Stimulated activated CD8-positive, alpha-beta memory T cell treated with anti-CD3 and anti-CD28 coated beads, Interleukin-12 subunit alpha, Interleukin-12 subunit beta, amount 100 ng/mL, for 1 hour (primary cell): ENCODE data around the gene REXO1.
"Not testable (repeated sequence)": the region's sequence is repeated elsewhere in the genome, so short reads cannot be mapped to it uniquely, and the experiment has no call there.

Experiments used
- DNase-seq: peaks from one replicate; pipeline ENCODE4 v3.0.0-alpha.2; 2020; ENCODE audit warnings: low read depth

The REXO1 gene

DNA sequence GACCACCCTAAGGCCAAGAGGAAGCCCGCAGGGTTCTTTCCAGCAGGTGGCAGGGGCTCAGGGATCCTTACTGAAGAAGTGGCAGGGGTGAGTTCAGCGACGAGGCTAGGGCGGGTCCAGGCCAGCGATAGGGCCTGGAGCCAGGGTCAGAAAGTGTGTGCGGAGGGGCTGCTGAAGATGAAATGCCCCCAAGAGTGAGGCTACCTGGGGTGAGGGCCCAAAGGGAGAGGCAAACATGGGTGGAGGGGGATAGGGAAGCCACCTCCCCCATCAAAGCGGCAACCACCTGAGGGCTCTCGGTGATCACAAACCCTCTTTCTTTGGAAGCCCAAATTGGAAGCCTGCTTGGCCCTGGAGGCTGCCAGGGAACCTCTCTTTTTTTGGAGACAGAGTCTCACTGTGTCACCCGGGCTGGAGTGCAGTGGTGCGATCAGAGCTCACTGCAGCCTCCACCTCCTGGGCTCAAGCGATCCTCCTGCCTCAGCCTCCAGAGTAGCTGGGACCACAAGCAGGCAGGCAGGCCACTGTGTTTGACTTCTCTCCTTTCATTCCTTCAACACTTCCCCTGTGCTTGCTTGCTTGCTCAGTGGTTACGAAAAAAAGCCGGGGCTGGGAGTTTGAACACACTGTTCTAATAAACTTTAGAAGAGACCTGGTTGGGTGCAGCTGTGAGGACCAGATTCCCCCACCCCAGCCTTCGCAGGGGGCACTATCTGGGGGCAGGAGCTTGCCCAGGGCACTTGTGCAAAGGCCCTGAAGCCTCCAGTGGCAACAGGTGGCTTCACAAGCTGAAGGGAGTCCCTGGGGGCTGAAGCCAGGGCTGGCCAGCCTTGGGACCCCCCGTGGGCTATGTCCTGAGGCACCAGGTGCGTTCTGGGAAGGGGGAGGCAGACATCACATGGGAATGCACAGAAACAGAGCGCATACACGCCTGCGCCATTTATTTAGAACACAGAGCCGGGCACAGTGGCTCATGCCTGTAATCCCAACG is 34.8 kb downstream of the REXO1 start:
- no peak for DNase-seq

DNA sequence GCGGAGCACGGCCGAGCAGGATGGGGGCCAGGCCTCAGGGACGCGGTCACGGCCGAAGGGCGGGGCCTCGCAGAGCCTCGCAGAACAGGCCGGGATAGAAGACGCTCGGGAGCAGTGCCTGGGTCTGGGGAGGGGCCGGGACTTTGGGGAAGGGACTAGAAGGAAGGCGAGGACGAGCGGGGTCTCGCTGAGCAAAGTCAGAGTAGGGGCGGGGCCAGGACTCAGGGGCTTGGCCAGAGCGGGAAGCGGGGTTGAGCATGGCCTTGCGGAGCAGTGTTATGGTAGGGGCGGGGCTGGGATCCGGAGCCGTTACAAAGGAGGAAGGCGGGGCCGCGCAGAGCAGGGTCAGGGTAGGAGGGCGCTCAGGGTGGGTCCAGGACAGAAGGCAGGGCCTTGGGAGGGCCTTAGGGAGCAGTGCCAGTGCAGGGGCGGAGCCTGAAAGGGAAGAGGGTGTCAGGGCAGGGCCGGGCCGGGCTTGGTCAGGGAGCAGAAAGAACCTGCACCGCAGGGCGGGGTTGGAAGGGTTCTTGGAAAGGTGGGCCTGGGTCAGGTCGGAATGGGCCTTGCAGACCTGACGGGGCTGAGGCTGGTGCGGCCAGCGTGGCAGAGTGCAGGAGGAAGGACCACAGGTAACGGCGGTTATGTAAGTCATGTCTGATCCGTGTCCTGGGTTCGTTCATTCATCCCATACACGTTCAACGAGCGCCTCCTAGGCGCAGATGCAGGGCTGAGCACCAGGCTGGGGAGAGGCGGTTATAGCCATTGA is 35.7 kb downstream of the REXO1 start:
- peak; percentile 64 for DNase-seq

DNA sequence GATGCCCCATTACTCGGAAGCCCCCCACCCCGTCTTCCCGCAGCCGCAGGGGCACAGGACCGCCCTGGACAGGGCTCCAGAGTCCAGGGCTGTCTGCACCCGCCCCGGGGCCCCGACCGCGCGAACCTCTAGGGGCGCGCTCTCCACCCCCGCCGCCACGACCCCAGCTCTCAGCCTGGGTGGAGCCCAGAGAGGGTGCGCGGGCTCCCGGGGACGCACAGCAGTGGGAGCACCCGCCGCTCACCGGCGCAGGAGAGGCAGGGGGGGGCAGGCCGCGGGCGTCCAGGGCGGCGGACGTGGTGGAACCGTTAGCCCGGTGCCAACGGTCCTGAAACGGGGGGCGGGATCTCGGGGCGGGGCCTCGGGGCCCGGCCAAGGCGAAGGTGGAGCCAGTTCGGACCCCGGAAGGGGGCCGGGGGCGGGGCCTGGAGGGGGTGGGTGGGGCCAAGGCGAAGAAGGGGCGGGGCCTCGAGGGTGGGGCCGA is 36.3 kb downstream of the REXO1 start, which contains the start of gene ATP8B3:
Gene ATP8B3, minus strand, starts transcription at position 335 of the 484 bp plus-strand sequence. CDS start 540 bp downstream, outside the sequence.
- peak; percentile 59 for DNase-seq

DNA sequence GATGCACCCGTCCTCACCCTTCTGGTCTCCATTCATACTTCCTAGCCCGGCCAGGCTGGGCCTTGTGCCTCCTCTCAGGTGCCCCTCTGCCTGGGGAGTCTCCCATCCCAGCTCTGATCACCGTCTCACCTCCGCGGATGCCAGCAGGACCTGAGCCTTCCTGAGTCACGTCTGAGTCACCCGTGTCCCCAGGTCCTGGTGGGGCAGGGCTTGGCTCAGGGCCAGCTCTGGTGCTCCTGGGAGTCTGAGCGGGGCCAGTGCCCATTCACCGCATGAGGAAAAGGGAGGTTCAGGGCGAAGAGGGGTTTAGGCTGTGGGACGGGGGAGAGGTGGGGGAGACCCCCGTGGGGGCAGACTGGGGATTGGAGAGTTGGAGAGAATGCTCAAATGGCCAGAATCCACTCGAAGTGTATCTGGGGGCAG is 36.8 kb downstream of the REXO1 start:
- peak; percentile 17 for DNase-seq

DNA sequence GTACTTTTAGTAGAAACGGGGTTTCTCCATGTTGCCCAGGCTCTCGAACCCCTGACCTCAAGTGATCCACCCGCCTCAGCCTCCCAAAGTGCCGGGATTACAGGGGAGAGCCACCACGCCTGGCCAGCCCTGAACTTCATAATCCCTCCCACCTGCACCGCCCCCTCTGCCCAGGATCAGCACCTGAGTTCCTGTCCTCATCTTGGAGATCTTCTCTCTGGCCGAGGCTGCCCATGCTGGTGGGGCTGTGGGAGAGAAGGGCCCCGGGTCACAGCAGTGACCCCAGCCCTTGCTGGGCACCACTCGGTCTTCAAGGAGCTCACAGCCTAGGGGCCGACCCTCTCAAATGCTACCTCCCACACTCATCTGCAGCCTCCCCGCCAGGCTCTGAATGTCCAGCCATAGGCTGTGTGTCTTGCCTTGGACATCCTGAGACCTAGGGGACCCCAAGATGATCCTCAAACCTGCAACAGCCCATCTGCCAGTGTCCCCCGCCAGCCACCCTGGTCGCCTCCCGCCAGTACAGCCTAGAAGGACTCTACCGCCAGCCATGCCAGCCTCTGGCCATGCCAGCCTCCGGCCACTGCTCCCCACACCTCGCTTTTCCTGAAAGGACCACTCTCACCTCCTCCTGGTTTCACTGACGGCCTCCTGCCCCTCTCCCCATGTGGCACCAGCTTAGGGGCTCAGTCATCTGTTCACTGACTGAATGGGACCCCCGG is 37.7 kb downstream of the REXO1 start:
- DNase-seq: no peak

DNA sequence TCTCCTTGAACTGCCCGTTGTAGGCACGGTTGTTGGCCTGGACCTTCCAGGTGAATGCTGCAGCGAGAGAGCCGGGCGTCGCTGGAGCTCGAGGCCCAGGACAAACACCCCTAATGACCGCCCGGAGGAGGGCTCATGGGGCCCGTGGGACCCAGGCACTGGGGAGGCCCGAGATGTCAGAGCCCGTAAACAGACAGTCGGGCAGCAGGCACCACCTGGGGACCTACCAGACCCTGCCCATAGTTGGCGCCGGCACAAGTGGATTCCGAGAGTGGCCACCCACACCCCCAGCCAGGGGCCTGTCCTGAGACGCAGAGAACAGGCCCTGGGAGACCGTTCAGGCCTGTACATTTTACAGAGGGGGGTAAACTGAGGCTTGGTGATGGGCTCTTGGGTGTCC is 38.6 kb downstream of the REXO1 start:
- DNase-seq: no peak

DNA sequence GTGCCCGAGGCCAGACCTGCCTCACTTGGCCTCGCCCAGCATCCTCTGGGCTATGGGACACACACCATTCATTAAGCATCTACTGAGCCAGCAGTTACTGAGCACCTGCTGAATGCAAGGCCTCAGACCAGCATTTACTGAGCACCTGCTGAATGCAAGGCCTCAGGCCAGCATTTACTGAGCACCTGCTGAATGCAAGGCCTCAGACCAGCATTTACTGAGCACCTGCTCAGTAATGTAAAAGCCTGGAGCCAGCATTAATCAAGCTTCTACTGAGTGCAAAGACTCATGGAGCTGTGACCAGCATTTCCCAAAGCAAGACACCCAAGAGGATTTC is 39.9 kb downstream of the REXO1 start:
- DNase-seq: no peak

DNA sequence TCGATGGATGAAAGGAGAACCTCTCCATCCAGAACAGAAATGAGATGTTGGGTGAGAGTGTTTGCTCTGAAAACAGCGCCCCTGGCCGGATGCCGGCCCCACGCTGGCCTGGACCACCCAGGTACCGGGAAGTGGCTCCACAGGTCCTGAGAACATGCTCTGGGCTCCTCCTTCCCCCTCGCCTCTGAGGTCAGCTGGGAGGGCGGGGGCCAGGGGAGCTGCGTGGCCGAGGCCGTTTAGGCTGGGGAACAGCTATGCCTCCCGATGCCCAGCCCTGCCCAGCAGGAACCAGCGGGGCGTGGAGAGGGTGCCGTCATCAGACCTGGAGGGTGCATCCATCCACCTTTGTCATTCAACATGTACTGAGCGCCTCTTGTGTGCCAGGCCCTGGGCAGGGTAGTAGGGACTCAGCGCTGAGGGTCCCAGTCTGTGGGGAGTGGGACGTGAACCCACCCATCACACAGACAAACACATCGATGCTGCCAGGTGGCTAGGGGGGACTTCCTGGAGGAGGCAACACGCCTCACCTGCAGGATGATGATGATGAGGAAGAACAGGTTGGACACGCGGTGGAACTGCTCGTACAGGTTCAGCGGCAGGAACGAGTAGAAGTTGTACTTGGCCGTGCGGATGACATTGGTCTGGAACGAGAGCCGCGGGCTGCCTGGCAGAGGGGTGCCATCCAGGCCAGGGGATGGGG is 40.4 kb downstream of the REXO1 start:
- DNase-seq: no peak

DNA sequence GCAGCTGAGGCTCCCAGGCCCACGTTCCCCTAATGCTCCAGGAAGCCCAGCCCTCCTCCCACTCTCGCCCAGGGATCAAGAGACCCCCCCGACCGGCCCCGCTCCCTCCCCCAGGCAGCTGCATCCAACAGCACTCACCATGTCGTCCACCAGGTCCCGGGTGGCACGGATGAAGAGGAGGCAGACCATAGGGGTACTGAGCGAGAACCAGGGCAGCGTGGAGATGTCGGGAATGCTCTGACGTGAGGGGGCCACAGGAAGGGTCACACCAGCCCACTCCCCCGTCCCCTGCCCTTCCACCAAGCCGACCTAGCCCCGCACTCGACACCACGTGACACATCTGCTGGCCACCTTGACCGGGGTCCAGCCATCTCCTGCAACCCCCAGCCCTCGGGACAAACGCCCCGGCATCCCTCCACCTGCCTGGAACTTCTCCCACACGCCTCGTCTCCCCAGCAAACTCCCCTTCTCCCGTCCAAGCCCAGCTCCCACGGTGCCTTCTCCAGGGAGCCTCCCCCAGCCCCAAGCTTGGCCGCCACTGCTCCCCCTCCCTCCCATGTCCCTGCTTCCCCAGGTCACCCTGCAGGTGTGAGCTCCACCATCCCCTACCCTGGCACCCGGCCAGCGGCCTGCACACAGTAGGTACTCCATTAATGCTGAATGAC is 41.1 kb downstream of the REXO1 start:
- DNase-seq: no peak

DNA sequence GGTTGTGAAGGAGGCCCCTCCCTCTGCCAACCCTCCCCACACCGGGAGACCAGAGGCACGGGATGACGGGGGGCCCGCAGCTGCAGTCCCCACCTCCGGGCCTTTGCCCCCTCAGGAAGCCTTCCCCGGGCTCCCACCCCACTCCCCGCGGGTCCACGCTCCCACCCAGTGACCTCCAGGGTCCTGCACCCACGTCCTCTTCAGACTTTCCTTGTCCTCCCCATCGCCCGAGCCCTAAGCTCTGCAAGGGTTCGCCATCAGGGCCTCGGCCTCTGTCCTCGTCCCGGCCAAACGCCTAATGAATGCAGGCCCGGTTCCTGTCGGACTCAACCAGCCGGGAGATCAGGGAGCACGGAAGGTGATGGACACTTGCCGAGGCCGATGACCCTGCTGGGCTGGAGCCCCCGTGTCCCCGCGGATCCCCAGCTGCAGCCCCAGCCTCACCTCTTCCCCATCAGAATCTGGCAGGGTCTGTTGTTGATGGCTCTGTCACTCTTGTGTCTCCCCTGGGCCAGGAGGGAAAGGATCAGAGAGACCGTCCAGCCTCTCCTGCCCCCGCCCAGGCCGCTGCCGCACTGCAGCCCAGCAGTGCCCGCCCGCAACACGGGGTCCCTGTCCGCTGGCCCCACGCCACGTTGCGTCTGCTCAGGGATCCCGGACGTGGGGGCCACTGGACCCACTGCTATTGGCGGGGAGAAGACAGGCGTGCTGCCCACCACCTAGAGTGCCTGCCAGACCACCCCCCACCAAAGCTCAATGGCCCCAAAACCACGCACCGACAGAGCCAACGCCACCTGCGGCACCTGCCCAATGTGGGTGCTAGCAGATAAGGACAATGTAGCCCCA is 41.9 kb downstream of the REXO1 start:
- DNase-seq: no peak

DNA sequence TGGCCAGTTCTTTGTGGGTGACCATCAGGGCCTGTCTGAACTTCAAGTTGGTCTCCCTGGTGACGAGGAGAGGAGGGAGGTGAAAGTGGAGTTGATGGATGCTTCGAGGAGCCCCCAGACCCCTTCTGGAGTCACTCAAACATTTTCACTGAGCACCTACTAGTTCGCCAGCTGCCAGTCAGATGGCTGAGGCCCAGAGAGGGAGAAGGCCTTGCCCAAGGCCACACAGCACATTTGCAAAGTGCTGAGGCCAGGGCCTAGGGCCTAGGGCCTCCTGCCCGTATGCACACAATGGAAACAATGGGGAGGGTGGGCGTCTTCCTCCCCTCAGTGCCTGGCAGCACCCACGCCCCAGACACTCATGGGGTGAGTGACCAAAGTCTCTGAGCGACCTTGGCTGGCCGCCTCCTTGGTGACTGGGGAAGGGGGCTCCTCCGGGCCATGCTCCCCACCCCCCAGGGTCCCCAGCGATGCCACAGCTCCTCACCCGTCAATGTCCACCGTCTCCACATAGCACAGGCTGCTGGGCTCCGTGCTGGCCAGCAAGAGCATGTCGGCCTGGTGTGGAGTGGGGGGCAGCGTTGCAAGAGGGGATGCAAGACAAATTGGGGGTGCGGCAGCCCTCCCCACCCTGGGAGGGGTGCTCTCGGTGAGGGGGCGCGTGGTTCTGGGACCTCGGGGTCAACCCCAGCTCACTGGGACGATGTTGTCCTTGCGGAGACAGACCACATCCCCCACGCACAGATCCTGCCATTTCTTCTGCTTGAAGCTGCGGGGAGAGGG is 42.7 kb downstream of the REXO1 start:
- no peak for DNase-seq

DNA sequence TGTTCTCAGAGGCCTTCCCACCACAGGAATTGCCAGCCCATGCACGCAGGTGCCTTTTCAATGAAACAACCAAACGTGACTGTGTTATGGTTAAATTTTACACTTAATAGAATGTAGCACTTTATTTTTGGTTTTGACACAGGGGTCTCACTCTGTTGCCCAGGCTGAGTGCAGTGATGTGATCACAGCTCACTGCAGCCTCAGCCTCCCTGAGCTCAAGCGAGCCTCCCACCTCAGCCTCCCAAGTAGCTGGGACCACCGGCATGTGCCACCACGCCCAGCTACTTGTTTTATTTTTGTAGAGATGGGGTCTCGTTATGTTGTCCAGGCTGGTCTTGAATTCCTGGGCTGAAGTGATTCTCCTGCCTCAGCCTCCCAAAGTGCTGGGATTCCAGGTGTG is 43.4 kb downstream of the REXO1 start:
- DNase-seq: no peak

DNA sequence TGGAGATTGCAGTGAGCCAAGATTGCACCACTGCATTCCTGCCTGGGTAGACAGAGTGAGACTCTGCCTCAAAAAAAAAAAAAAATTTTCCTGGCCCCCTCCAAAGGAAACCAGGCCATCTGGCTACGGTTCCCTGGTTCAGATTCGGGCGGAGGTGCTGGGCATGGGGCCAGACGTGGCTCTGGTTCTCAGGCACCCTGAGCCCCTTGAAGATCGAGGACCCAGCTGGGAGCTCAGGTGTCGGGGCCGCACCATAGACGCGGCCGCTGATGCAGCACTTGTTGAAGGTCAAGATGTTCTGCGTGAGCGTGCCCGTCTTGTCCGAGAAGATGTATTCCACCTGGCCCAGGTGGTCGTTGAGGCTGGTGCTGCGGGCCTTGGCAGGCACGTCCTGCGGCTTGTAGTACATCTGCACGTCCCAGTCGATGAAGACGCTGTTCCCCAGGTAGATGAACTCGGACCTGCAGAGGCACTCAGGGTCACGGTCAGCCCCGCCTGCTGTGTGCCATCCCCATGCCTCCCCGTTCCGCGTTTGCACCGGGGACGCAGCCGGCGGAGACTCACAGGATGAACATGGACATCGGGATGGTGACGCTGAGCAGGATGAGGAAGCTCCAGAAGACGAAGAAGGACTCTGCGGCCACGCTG is 48.5 kb downstream of the REXO1 start:
- DNase-seq: no peak

DNA sequence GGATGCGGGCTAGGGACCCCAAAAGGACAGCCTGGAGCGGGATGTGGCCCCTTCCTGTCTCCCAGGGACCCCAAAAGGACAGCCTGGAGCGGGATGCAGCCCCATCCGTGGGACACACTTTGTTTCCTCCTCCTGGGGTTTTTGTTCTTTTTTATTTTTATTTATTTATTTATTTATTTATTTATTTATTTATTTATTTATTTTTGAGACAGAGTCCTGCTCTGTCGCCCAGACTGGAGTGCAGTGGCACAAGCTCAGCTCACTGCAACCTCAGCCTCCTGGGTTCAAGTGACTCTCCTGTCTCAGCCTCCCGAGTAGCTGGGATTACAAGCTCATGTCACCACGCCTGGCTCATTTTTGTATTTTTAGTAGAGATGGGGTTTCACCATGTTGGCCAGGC is 51.0 kb downstream of the REXO1 start:
- DNase-seq: not testable (repeated sequence)

DNA sequence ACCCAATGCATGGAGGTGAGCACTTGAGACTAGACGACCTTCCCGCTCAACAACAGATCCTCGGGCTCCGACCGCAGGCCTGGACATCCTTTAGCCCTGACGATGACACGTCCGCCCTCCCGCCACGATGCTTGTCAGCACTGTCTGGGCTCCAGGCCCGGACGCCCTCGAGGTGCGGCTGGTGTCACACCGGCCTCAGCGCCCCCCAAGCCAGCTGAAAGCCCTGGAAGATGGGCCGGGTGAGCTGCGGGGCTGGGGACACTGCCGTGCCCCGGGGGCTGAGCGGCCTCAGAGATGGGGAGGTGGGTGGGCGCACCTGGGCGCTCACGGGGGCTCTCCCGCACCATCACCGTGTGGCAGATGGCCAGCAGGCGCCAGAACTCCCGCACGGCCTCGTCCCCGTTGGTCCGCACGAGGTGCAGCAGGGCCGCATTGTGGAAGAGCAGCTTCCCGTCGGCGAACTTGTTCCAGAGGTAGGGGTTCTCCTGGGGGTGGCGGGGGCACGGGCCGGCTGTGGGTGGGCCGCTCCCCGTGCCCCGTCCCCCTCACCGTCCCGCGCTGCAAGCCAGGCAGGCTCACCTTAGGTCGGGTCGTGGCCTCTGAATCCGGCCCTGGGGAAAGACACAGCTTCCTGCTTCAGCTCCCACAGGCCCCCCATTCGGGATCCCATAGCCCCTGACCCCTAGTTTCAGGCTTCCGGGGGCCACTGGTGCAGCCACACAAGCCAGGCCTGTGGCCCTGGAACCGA is 51.7 kb downstream of the REXO1 start:
- no peak for DNase-seq

DNA sequence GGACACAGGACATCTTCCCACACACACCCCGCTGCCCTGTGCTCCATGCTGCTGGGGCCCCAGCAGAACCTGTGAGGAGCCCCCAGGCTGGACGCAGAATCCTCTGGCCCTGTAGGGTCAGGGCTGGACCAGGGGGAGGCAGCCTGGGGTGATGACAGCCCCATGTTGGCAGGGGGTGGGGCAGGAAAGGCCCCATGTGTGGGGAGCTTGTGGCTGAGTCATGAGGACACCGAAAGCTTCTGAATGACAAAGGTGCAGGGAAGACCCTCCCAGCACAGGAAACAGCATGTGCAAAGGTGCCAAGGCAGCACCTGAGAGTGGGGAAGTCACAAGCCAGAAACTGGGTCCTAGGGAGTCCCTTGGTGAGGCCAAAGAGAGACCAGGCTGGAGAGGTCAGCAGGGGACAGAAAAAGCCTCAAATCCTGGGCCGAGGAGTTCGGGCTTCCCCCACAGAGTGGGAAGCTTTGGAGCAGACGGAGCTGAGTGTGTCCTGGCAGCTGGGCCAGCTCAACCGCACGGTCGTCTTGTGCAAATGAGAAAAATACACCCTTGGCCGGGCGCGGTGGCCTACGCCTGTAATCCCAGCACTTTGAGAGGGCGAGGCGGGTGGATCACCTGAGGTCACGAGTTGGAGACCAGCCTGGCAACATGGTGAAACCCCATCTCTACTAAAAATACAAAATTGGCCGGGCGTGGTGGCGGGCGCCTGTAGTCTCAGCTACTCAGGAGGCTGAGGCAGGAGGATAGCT is 53.7 kb downstream of the REXO1 start:
- DNase-seq: no peak

DNA sequence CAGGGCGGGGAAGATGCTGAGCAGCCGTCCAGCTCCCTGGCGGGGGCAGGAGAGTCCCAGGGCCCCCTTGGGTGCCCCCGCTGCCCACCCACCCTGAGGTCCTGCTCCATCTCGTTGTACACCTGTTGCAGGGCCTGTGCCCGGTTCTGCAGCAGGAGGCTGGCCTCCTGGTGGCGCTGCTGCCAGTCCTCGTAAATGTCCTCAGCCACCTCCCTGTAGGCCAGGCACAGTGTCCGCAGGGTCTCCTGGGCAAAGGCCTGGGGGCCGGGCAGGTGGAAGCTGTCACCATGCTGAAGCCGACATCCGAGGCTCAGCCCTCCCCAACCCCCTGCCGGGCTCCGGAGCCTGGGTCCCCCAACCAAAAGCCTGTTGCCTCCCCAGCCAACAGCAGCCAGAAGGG is 56.4 kb downstream of the REXO1 start:
- DNase-seq: no peak
